ENCODE measurements around the gene NUDT15. TPM values are rescaled to one million over a fixed set of nuclear protein-coding genes. Genes with fewer than 3 reads are reported as not detected.
"Not testable (repeated sequence)": the region's sequence is repeated elsewhere in the genome, so short reads cannot be mapped to it uniquely, and the experiment has no call there.

NUDT15 gene
- polyA plus RNA-seq, 3 donors: 27.1 to 32.2 (median 27.7) TPM

DNA sequence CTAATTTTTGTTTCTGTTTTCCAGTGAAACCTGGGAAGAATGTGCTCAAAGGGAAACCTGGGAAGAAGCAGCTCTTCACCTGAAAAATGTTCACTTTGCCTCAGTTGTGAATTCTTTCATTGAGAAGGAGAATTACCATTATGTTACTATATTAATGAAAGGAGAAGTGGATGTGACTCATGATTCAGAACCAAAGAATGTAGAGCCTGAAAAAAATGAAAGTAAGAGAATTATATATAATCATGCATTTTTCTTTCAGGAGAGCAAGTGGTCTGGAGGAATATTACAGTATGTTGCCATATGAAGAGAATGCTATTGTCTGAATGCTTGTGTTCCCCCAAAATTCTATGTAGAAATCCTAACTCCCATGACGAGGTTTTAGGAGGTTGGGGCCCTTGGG is 3.4 kb downstream of the NUDT15 start:
- no peak for DNase-seq (ENCODE audit: low read depth in 3 of 3, low spot score in 2 of 3)

DNA sequence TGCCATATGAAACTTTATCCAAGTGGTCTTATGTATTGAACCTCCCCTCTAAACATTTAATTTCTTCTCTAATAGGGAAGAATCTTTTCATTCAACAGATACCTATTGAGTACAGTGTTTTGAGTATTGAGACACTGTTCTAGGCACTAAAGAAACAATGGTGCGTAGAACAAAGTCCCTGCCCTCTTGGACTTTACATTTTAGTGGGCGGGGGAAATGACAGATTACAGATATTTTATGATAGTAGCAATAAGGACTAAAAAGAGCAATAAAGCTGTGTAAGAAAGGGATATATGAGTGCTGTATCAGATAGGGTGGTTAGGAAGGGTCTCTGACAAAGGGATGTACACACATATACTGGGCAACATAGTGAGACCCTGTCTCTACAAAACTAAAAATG is 5.4 kb downstream of the NUDT15 start:
- no peak for DNase-seq (ENCODE audit: low read depth in 3 of 3, low spot score in 2 of 3)

DNA sequence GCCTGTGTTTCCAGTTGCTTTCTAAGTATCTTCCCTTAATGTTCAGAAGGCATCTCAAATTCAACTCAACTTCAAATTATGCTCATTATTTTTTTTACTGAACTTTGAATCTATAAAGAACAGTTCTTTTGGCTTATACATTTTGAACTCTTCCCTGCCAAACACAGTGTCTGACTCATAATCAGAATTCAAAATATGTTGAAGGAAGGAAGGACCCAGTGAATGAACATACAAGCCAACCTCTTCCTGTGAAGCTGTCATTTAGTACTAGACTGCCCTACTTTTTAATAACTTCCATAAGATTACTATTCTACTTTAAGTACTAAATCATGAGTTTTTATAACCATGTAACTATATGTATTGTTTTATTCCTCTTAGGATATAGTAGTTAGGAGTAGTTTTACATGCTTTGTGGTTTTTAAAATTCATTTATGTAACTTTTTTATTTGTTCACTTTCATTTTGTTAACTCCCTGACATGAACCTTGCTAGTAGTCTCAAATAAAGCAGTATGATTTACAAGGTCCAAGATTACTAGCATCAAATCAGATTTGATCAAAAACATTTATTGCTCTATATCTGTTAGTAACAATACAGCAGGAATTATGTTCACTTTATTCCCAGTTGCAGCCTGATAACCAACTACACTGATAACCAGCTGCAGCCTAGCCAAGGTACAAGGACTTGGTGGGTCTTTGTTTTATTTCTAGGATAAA is 6.4 kb downstream of the NUDT15 start:
- no peak for DNase-seq (ENCODE audit: low read depth in 3 of 3, low spot score in 2 of 3)

GRCh38 chr13:48050550-48050949 is 13.0 kb downstream of the NUDT15 start:
- DNase-seq (ENCODE audit: low read depth in 3 of 3, low spot score in 2 of 3): no peak

GRCh38 chr13:48054601-48055000 is 17.1 kb downstream of the NUDT15 start:
- no peak for DNase-seq (ENCODE audit: low read depth in 3 of 3, low spot score in 2 of 3)

- no peak for DNase-seq (ENCODE audit: low read depth in 3 of 3, low spot score in 2 of 3)
These were observed 18.2 kb downstream of the NUDT15 start for GRCh38 chr13:48055712-48056111.

DNA sequence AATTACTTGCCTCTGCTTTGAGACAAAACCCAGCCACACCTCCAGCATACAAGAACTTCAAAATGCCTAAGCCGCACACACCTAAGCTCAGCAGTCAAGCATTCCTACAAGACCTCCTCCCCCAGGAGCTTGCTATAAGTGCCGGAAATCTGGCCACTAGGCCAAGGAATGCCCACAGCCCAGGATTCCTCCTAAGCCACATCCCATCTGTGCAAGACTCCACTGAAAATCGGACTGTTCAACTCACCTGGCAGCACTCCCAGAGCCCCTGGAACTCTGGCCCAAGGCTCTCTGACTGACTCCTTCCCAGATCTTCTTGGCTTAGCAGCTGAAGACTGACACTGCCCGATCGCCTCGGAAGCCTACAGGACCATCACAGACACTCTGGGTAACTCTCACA is 21.0 kb downstream of the NUDT15 start:
- not testable (repeated sequence) for DNase-seq (ENCODE audit: low read depth in 3 of 3, low spot score in 2 of 3)

DNA sequence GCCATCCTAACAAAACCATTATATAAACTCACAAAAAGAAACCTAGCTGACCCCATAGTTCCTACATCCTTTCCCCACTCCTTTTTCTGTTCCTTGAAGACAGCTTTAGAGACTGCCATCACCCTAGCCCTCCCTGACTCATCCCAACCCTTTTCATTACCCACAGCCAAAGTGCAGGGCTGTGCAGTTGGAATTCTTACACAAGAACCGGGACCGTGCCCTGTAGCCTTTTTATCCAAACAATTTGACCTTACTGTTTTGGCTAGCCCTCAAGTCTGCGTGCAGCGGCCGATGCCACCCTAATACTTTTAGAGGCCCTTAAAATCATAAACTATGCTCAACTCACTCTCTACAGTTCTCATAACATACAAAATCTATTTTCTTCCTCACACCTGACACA is 22.4 kb downstream of the NUDT15 start:
- not testable (repeated sequence) for DNase-seq (ENCODE audit: low read depth in 3 of 3, low spot score in 2 of 3)

- no peak for DNase-seq (ENCODE audit: low read depth in 3 of 3, low spot score in 2 of 3)
These were observed 28.9 kb downstream of the NUDT15 start for GRCh38 chr13:48066310-48066989.

DNA sequence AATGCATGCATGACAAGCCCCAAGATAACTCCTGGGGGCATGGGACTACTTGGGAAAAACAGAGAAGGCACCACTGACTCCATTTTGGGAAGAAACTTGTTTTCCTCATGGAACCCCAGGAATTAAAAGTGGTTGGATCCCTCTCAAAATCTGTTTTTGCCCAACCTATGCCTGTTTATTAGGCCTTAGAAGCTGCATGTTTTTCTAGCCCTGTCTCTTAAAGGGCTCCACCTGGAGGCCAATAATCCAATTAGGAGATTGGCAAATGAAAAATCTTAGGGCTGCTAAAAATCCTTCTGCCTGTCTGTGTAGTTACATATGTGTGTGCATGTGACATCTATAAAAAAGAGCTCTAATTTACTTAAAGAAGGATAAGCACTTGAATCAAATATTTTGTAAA is 30.5 kb downstream of the NUDT15 start:
- DNase-seq (ENCODE audit: low read depth in 3 of 3, low spot score in 2 of 3): no peak

DNA sequence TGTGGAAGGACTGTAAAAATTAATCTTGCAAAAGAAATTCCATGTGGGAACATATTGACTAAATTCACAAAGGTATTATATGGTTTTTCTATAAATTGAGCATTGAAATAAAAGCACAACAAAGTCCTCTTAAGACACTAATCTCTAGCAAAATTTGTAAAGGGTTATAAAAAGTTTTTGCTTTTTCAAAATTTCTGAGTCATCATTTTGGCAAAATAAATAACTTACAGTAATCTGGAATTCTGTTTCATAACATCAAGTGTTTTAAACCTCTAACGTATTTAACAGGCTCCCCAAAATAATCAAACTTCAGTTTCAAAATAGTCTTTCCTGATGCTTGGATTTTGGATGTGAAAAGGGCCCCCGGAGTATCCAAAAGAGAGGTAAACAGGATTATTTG is 31.4 kb downstream of the NUDT15 start:
- no peak for DNase-seq (ENCODE audit: low read depth in 3 of 3, low spot score in 2 of 3)

GRCh38 chr13:48069573-48069972 is 32.0 kb downstream of the NUDT15 start:
- no peak for DNase-seq (ENCODE audit: low read depth in 3 of 3, low spot score in 2 of 3)

DNA sequence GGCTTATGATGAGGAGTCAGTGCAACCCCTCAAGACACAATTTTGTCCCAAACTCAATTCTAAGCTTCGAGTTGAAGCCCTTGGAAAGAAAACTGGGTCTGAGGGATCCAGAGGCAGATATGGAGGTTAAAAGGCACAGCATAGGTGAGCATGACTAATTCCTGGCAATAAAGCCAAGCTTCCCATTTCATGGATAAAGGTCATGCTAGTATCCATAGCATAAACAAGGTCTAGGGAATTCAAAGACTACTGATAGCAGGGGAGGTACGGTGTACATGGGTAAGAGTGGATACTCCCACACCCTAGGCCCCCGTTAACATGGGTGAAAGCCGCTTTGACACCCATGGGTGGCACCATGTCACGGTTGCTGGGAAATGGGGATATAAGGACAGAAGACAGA is 33.4 kb downstream of the NUDT15 start:
- no peak for DNase-seq (ENCODE audit: low read depth in 3 of 3, low spot score in 2 of 3)

- DNase-seq (ENCODE audit: low read depth in 3 of 3, low spot score in 2 of 3): no peak
These were observed 34.8 kb downstream of the NUDT15 start for GRCh38 chr13:48072304-48072703.

DNA sequence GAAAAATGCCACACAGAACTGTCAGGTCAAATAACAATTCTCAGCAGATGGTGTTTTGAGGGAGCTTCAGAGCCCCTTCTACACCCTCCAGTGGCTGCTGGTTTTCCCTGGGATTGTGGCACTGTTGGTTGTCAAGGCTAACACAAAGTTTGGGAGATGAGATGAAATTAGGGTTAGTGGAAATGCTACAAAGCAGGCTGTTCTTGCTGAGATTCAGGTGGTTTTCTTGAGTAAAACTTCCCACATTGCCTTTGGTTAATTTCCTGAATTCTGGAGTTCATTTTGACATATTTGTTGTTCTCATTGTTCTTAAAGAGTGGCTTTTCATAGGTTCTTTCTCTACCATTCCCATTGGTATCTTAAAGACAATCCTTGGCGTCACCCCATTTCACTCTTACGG is 35.3 kb downstream of the NUDT15 start:
- no peak for DNase-seq (ENCODE audit: low read depth in 3 of 3, low spot score in 2 of 3)

- no peak for DNase-seq (ENCODE audit: low read depth in 3 of 3, low spot score in 2 of 3)
These were observed 36.5 kb downstream of the NUDT15 start for GRCh38 chr13:48074006-48074405.

- no peak for DNase-seq (ENCODE audit: low read depth in 3 of 3, low spot score in 2 of 3)
These were observed 40.7 kb downstream of the NUDT15 start for GRCh38 chr13:48078251-48078656.

DNA sequence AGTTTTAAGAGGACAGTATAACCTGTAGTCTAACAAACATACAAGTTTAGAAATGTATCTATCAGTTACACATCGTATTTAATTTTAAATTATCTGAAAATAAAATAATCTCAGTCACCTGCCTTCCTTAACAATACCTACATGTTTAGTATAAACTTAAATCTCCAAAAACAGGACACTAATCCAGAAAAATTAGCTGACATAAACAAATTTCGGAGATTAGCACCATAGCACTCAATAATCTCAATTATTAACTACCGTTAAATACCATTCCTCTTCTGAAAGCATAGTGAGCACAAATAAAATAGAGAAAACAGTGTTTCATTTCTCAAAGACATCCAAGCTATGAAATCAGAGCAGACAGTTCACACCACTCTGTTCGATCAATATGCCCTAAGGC is 44.2 kb downstream of the NUDT15 start:
- no peak for DNase-seq (ENCODE audit: low read depth in 3 of 3, low spot score in 2 of 3)

DNA sequence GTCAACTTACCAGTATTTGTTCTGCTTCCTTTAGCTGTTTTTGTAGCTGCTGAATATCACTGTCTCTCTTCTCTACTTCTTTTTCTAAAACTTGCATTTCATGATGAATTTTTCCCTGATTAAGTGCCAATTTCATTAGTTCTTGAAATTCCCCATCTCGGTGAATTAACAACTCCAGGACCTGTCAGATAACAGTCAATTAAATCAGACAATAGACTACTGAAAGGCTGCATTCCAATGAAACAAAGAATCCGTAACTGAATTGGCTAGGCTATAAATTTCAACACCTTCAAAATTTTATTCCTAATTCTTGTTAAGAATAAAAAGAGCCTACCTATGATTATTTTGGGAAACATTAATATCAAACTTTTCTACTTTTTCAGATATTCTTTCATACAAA is 48.7 kb downstream of the NUDT15 start:
- DNase-seq (ENCODE audit: low read depth in 3 of 3, low spot score in 2 of 3): no peak

GRCh38 chr13:48093588-48093987 is 56.1 kb downstream of the NUDT15 start:
- DNase-seq (ENCODE audit: low read depth in 3 of 3, low spot score in 2 of 3): no peak

- DNase-seq (ENCODE audit: low read depth in 3 of 3, low spot score in 2 of 3): no peak
These were observed 56.9 kb downstream of the NUDT15 start for GRCh38 chr13:48094404-48094780.

DNA sequence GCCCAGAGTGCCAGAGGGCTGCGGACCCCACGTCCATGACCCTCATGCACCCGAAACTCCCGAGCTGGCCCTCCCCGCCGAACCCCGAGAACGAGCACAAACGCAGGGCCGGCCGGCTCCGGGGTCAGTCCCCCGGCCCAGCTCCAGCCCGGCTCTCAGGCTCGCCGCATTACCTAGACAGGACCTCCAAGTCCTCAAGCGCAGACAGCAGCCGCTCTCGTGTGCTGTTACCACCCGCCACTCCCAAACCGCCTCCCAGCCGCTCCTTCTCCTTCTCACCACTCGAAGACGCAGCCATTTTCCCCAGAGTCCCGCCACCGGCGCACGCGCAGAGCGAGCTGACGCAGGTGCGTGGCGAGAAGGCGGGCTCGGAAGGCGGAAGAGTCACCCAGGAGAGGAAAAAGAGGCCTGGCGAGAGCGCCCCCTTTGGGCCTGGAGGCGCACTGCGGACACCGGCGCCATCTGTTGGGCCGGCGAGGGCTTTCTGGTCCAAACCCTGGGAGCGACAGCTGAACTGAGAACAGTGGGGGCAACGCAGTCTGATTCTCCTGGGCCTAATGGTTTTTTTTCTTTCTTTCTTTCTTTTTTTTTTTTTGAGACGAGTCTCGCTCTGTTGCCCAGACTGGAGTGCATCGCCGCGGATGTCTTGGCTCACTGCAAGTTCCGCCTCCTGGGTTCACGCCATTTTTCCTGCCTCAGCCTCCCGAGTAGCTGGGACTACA is 57.4 kb downstream of the NUDT15 start, which contains the start of gene MED4:
Gene MED4, minus strand, starts transcription at position 324 of the 722 bp plus-strand sequence. Its CDS starts 26 bp downstream, at position 298.
- DNase-seq (ENCODE audit: low read depth in 3 of 3, low spot score in 2 of 3): peak; percentile 88 to 92 (median 90)
